HG03139 (cell line): ENCODE results near the gene HPCA.

Experiments
- ATAC-seq: cut with Tn5 transposase; IDR thresholded peaks from one replicate; pipeline ENCODE4 v1.9.1; 2021; ENCODE audit not compliant: unreplicated experiment

HPCA gene

DNA sequence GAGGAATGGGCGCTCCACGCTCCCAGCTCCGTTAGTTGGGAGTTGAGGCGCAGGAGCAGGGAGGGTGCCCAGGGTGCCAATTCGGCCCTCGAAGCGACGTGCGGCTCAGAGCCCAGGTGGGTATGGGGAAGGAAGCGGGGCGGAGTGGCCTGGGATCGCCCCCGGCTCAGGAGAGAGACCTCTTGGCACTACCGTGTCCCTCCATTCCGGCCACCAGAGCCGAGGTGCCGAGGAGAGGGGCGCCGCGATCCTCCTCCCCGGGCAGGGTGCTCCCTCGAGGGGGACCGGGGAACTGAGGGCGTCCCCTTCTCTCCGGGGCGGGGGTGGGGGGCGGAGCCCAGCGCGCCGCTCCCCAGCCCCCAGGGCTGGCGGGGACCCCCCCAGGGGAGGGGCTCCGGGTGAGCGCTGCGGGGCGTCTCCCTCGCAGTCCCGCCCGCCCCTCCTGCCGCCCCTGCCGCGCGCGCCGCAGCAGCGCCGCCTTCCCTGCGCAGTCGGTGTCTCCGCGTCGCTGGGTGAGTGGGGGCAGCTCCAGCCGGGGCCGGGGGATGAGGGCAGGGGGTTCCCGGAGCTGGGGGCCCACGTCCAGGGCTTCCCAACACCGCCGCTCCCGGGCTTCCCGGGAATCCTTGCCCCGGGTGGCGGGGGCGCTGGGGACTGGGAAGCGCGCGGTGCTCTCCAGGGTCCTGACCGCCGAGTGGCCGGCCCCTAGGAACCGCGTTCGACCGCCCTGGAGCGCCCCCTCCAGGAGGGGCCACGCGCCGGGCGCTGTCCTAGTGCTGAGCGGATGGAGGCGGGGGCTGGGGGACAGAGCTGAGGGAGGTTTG, at the start of gene HPCA:
Gene HPCA (plus strand): TSS at position 488 of the 824 bp plus-strand sequence. CDS start 2,408 bp downstream, outside the sequence.
- ATAC-seq = no peak

DNA sequence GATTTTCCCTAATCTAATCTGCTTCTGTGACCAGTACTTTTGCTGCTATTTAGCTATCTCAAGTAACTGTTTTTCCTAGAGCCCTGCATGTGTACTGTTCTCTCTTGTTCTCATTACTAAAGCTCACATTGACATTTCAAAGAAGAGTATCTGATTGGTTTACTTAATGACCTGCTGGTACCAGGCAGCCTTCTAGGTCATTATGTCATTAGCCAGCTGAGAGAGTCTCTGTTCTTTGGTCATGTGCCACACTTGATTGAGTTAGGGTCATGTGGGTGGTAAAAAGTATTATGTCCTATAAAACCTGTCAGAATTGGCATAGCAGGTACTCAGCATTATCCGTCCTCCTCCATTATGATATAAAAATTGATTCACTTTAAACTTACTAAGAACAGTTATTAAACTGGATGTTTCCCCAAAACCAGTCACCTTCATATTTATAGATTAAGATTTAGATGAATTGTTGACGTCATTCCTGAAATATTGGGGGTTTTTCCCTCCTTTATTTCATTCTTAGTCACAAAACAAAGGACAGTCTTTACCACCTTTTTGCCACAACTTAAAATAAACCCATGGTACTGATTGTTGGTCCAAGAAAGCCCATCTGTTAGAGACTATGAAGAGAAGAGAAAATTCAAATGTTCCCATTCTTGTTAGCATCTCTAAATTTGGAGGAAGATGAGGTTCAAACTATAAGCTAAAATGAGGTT, 37.8 kb upstream of the HPCA start:
- ATAC-seq = no peak

DNA sequence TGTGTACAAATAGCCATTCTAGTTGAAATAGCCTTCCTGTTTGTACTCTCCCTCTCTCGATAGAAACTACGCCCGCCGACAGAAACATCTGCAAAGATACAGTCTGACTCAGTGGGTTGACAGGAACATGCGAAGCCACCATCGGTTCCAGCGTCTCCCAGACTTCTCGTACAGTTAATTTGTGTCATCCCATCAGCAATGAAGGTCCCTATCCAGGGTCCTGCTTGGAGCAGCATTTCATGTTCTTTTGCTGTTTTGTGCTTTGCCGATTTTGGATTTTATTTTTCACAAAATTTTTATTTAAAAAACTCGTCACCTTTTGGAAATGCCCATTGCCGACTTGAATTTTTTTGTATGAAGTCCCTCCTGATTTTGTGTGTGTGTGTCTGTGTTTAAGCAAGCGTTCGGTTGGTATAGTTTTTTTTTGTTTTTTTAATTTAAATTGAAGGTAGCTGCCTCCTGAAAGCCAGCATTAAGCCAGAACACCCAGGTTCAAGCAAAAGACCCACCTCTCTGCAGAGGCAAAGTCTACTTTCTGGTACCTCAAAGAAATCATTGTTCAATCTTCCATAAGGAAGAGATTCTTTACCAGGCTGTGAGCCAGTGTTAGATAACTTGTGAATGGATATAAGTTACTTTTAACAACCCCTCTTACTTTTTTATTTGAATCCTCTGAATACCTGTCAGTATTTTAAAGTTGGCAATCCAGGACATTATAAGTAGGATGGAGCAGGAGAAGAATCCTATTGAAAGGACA, 30.3 kb upstream of the HPCA start:
- no peak for ATAC-seq

DNA sequence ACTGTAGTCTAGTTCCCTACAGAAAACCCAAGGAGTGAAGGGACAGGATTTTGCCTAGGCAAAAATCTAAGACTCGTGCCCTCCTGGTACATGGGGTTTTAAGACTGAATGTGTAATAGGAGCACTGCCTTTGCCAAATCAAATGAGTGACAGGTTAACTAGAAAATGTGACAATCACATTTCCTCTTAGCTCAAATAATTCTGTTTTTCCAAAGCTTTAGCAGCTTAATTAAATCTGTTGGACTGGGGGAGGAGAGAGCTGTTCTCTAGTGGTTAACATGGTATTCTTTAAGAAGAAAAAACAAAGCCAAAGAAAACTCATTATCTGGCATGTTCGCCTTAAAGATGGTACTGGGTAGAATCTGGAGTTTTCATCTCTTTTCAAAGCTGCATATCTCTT, 28.2 kb upstream of the HPCA start:
- no peak for ATAC-seq

DNA sequence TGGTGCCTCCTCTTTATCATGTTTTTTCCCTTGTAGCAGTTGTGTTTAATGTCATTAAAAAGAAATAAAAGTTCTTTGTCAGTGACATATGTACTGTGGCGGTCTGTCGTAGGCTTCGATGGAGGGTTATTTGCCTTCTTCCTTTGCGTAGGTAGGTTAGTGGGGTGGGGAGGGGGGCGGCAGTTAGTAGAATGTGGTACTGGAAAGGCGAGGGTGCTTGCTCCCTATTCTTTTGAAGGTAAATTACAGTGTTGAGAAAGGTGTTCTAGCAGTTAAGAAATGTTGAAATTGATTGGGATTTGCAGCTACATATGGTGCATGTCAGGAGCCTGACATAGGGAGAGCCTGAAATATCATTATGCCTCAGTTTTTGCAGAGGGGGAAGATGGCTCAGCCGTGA, 27.5 kb upstream of the HPCA start:
- ATAC-seq = no peak

DNA sequence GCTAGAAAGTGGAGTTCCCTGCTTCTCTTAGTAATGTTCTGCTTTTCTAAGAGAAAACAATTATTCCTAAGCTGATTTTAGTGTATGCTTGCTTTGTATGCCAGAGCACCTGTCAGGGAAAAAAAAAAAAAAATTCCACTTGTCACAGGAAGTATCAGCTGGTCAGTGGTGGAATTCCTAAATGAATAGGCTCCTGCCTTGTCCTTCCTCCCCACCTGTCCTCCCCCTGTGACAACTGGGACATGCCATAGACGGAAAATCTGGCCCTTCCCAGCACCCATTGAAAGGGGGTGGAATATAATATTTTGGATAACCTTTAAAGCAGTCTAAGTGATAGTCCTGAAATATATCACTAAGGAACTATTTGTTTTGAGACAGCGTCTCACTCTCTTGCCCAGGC, 26.4 kb upstream of the HPCA start:
- ATAC-seq = no peak

DNA sequence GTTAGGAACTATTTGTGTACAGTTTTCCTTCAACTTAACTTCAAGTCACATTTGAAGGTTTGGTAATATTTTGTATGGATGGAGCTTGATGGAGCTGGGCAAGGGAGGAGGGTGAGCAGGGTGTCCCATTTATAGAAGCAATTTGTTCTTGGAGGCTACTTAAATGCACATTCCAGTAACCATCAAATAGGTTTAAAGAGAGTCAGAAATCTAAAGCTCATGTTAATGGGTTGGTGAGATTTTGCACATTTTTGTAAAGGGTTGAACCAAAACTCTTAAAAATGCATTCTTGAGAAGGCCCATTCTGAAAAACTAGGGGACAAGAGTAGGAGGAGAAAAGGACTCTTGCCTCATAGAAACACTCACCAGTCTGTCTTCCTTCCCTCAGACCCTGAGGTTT, 25.7 kb upstream of the HPCA start:
- no peak for ATAC-seq

DNA sequence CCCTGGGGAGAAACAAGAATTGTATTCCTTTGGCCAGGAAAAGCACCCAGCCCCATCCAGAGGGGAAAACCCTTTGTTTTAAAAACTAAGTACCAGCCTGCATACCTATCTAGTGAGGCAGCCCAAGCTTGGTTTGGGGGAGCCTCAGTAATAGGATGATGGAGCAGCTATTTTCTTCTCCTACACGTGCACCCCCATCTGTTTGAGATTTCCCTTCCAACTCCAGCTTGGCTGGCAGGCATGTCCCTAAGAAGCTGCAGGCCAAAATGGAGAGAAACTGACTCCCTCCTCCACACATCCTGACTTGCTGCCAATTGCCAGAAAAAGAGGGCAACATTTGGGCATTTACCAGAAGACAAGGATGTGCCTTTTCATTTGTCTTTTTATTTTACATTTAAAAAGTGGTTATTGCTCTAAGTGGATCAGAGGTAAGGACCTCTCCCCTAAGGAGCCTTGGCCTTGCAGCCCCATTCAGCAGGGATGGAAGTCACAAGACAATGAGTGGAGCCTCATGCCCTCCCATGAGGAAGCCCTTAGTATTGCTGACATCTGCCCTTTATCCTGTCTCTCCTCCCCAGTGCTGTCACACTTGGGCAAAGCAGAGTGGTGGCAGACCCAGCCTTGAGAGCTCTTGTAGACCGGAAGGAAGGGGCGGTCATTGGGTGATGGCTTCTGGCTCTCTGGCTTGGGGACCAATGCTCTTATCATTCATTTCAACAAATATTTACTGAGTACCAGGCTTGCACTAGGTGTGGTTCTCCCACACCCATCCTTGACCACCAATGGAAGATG, 24.2 kb upstream of the HPCA start:
- ATAC-seq = no peak

DNA sequence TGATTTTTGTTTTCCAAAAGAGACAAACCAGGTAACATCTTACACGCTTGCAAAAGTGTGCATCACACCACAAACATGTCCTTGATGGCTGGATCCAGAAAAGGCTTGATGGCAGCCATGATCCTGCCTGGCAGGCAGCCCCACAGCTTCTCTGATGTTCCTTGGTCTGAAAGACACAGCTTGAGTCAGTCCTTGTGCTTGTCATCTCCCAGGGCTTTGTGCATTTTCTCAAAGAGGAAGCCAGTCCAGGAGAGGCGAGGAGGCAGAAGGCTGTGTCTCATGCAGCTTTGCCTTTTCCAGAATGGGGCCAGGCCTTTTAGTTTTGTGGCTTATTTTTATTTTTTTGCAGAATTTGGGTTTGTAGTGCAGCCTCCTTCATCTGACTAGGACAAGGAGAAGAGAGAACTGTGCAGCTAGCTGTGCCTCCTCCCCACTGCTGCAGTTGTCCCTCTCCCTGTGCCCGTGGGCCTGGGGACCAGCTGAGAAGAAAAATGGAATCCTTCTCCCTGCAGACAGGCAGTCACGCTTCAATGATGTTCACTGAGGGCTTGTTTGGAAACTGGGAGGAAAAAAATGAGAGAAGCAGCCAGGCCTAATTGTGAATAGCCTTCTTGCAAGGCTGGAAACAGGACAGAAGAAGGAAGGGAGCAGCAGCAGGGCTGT, 22.9 kb upstream of the HPCA start:
- ATAC-seq = no peak

DNA sequence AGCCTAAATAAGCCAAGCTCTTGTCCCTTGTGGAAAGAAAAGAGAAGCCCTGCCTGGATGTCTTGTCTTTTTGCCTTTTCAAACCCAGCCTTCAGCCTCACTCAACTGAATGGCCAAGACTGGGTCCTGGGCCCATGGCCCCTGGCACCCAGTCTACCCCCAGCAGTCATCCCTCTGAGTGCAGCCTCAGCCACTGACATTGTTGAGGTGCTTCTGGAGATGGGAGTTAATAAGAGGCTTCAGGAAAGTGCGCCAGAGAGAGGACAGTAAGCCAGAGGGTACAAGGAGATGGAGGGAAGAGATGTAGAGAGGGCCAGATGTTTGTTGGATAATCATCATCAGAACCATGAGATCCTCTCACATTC, 22.4 kb upstream of the HPCA start:
- no peak for ATAC-seq

DNA sequence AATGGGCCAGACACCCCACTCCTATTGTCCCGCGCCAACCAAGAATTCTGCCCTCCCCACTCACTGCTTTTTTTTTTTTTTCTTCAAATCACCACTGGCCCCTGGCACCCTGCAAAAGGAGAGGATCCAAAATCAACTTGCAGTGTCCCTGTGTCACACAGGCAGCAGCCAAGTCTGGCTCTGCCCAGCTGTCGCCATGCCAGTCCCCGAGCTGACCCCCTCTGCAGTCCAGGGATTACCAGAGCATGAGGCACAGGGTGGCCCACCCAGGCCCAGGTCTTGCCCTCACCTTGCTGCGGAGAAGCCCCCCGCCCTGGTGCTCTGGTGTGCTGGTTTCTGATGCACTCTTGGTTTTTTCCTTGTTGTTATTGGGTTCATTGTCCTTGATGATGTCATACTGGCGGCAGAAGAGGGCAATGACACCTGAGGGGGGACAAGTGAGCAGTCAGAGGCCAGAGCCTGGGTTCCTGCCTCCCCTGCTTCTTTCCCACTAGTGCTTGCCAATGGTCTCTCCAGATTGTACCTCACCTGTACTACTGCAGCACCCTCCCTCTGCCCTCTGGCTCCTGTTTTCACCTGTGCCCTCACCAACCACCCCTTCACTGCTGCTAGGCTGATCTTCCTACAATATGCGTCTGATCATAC, 21.8 kb upstream of the HPCA start:
- no peak for ATAC-seq

DNA sequence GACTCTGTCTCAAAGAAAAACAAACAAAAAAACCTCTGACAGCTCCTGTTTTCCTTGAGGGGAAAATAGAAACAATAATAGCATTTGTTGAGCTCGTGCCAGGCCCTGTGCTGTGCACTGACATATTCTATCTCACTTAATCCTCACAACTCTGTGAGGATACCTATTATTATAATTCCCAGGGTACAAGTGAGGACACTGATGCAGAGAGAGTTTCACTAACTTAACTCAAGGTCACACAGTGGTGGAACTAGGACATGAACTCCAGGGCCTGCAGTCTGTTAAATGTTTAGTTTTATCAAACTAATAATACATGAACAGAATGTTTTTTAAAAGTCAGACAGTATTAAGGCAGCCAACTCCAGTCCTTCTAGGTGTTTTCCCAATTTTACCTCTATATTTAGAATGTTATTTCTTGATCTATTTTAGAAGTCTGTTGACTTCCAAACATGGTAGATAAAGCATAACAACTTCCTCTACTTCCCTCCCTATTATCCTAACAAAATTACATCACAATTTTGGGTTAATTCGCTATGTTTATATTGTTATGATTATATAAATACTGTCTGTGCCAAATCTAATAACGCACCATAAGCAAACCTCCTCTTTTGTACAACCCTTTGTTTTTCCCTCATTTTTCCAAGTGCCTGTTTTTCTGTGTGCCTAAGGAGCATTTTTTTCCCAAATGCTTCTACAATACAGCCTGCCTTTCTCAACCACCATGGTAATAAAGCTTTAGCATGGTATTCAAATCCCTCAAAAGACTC, 20.5 kb upstream of the HPCA start:
- no peak for ATAC-seq

DNA sequence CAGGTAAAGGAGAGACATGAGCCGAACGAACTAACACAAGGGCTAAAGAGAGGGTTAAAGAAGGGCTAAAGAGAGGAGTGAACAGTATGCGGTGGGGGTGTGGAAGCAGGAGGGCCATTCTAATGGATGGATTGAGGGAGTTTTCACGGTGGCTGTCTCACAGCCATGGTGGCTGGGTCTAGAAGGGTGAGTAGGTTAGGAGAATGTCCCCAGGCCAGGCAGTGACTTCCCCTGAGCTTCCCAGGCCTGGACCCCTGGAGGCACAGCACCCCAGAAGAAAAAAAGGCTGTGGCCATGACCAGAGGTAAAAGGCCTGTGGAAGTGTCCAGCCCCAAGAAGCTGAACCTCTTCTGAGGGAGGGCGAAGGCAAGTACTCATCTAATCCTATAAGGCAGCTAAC, 19.1 kb upstream of the HPCA start:
- no peak for ATAC-seq

DNA sequence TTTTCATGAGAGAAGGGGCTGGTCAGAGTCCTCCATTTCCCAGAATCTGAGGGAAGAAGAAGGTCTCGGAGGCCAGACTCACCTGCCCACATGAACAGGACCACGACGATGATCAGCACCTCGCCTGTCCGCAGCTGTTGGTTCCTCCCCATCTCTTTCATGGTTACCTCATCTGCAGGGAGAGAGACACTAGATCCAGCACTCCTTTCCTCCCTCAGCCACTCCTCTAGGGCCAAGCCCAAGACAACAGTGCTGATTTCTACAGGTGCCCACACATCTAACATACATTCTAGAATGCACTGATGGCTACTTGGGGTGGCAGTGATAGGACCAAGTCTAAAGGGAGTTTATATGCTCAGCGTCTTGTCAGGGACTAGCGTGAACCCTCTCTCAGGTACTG, 18.6 kb upstream of the HPCA start:
- ATAC-seq = no peak

DNA sequence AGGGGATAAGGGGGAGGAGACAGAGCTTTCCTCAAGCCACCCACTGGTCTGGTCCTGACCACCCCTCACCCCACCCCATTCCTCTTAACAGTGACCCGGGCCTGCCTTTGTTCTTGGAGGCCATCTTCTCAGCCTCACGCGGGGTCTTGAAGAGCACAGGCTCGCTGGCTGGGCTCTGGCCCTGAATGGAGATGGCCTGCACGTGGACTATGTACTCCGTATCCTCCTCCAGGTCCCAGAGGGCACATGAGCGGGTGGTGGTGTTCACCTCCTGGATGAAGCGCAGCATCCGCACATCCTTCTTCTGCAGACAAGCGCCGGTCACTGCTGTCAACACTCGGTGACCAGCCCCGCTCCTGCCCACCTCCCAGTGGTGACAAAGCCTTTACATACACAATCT, 18.2 kb upstream of the HPCA start:
- ATAC-seq = no peak

DNA sequence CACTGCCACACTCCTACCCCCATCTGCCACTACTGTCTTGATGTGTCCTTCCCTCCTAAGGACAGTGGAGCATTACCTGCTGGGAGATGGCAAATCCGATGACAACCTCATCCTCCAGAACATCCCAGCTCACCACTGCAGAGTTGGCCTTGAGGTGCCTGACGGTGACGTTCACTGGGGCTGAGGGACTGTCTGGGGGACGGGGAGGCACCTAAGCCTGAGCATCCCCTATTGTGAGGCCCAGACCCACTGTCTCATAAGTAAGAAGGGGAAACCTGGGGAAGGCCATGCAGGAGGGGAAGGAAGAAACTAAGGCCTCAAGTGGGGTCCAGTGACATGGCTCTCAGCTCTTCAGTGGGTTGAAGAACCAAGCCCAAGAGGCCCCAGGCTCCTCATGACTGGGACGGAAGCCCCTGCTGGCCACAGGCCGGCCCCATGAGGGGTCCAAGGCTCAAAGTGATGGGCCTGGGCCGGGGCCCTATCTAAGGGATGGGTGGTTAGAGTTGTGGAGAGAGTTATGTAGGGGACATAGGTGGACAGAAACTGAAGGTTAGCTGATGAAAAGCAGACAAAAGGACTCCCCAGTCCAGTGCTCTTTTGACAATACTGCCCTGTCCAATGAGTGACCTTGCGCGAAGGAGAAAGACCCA, 17.4 kb upstream of the HPCA start:
- ATAC-seq = no peak

DNA sequence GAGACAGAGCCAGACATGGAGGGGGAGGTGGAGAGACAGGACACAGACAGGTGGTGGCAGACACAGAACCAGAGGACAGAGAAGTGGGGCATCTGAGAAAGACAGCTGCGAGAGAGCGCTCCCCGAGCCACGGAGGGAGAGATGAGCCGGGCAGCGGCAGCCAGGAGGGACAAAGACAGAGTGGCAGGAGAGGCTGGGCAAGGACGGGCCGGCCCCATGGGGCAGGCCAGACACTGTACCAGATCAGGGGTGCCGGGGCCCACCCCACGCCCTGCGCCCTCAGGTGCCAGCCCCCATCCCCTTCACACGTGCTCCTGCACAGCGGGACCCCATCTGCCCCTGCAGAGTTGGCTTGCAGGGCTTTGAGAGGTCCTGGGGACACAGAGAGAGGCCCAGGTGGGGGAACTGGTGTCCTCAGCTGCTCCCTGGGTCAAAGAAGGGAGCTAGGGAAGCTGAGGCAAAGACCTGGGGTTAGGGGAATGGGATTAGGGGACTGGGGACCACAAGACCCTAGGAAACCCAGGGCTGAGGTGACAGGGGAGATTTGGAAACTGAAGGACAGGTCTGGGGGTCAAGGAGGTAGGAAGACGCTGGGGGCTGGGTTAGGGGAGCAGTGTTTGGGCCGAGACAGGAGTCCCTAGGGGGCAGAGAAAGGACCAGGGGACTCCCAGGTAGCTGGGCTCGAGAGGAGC, 16.2 kb upstream of the HPCA start:
- no peak for ATAC-seq
